ENCODE data around the gene PTRH1.
"Not testable (repeated sequence)": the region's sequence is repeated elsewhere in the genome, so short reads cannot be mapped to it uniquely, and the experiment has no call there.

Gene PTRH1

GRCh38 chr9:127715470-127716337 is at the start of gene PTRH1, which contains the start of gene TTC16:
PTRH1 (minus strand) TSS chr9:127715663; CDS start chr9:127715639, 24 bp downstream.
TTC16 (plus strand) TSS chr9:127716079; CDS start chr9:127716146, 67 bp downstream.
- peak; percentile 65 for DNase-seq

GRCh38 chr9:127763918-127764384 is 48.5 kb upstream of the PTRH1 start:
- DNase-seq: no peak

- DNase-seq: no peak
Observed at GRCh38 chr9:127762111-127762676, 46.7 kb upstream of the PTRH1 start.

GRCh38 chr9:127761491-127761956 is 46.1 kb upstream of the PTRH1 start:
- no peak for DNase-seq

- DNase-seq: no peak
Observed at GRCh38 chr9:127761061-127761460, 45.6 kb upstream of the PTRH1 start.

GRCh38 chr9:127758843-127759242 is 43.4 kb upstream of the PTRH1 start:
- no peak for DNase-seq

- not testable (repeated sequence) for DNase-seq
Observed at GRCh38 chr9:127756776-127757175, 41.3 kb upstream of the PTRH1 start.

GRCh38 chr9:127756233-127756632 is 40.8 kb upstream of the PTRH1 start:
- no peak for DNase-seq

- no peak for DNase-seq
Observed at GRCh38 chr9:127755061-127756060, 39.9 kb upstream of the PTRH1 start.

GRCh38 chr9:127754099-127755060 is 38.9 kb upstream of the PTRH1 start:
- DNase-seq: no peak

GRCh38 chr9:127753622-127754021 is 38.2 kb upstream of the PTRH1 start:
- no peak for DNase-seq

GRCh38 chr9:127753148-127753547 is 37.7 kb upstream of the PTRH1 start:
- DNase-seq: no peak

GRCh38 chr9:127751269-127752054 is 36.0 kb upstream of the PTRH1 start:
- DNase-seq: no peak

GRCh38 chr9:127749090-127749787 is 33.8 kb upstream of the PTRH1 start:
- DNase-seq: no peak

- DNase-seq: no peak
Observed at GRCh38 chr9:127746959-127747569, 31.6 kb upstream of the PTRH1 start.

- DNase-seq: no peak
Observed at GRCh38 chr9:127744398-127745110, 29.1 kb upstream of the PTRH1 start.

GRCh38 chr9:127742435-127743088 is 27.1 kb upstream of the PTRH1 start:
- DNase-seq: no peak

GRCh38 chr9:127741831-127742434 is 26.5 kb upstream of the PTRH1 start:
- DNase-seq: no peak

Data from GOT3 (cell line).